ENCODE data around the gene GRXCR1. TPM values are rescaled to one million over a fixed set of nuclear protein-coding genes. Genes with fewer than 3 reads are reported as not detected.
A peak's percentile ranks its signal among the peaks of the same experiment; 100 is the strongest.

GRXCR1 gene
- total and polyA plus RNA-seq, 2 donors (not counting 1 experiment from before 2014, with no cell fraction given): not detected

DNA sequence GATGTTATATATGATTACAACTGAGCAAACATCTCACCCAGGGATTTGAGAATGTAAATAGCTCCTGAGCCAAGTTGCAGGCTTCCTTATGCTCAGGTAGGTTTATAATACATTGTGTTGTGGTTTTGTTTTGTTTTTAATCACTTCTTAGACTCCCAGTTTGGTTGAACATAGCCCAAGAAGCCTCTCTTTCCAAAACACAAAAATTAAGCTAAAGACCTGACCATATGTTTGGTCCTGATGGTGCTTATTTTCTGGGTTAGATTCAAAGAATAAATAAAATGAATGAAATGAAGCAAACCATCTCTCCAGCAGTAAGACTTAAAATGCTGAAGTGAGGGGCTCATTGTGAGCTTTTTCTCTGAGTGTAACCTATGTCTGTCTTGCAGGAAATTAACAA, 93.5 kb downstream of the GRXCR1 start:
- H2AFZ ChIP-seq (ENCODE audit: low read length): no peak overlapping the region
- no peaks in the 10 kb centered on the region for H3K27me3 ChIP-seq (ENCODE audit: control insufficient read depth, insufficient read depth, low read length)
- no peaks in the 10 kb centered on the region for H3K9me3 ChIP-seq (ENCODE audit: control insufficient read depth, insufficient read depth, low read depth, low read length)
- H3K27ac ChIP-seq (ENCODE audit: insufficient read depth, low read length): no peak overlapping the region
- no peaks in the 10 kb centered on the region for H3K79me2 ChIP-seq (ENCODE audit: control insufficient read depth, insufficient read depth, low read length)
- no peak for TF ChIP-seq EZH2 (IDR thresholded peaks at IDR 0.05; ENCODE audit: low read length, missing control alignments)
- TF ChIP-seq, protein P1, sequence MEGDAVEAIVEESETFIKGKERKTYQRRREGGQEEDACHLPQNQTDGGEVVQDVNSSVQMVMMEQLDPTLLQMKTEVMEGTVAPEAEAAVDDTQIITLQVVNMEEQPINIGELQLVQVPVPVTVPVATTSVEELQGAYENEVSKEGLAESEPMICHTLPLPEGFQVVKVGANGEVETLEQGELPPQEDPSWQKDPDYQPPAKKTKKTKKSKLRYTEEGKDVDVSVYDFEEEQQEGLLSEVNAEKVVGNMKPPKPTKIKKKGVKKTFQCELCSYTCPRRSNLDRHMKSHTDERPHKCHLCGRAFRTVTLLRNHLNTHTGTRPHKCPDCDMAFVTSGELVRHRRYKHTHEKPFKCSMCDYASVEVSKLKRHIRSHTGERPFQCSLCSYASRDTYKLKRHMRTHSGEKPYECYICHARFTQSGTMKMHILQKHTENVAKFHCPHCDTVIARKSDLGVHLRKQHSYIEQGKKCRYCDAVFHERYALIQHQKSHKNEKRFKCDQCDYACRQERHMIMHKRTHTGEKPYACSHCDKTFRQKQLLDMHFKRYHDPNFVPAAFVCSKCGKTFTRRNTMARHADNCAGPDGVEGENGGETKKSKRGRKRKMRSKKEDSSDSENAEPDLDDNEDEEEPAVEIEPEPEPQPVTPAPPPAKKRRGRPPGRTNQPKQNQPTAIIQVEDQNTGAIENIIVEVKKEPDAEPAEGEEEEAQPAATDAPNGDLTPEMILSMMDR (conservative IDR thresholded peaks at IDR 0.05 in 1 of 2, IDR thresholded peaks at IDR 0.05 in 1 of 2; ENCODE audit: low read depth in 1 of 2, low read length in 2 of 2): no peak
- no peak for DNase-seq (ENCODE audit: low read depth in 2 of 2)
- H3K36me3 ChIP-seq (ENCODE audit: control insufficient read depth, insufficient read depth, low read length): no peaks in the 10 kb centered on the region
- no peaks in the 10 kb centered on the region for H3K4me1 ChIP-seq (ENCODE audit: control insufficient read depth, extremely low read depth, insufficient read depth, low read length)
- no peak overlapping the region for H3K9ac ChIP-seq (ENCODE audit: insufficient read depth, low read length)
- no peak overlapping the region for H3K4me3 ChIP-seq (replicated peaks in 1 of 4; ENCODE audit: control extremely low read depth in 1 of 4, insufficient read depth in 1 of 4, low read depth in 3 of 4, low read length in 4 of 4)
- H4K20me1 ChIP-seq (ENCODE audit: control insufficient read depth, extremely low read depth, insufficient read depth, low read length): no peaks in the 10 kb centered on the region
- H3K4me2 ChIP-seq (ENCODE audit: extremely low read depth, insufficient read depth, low read length): no peak overlapping the region

DNA sequence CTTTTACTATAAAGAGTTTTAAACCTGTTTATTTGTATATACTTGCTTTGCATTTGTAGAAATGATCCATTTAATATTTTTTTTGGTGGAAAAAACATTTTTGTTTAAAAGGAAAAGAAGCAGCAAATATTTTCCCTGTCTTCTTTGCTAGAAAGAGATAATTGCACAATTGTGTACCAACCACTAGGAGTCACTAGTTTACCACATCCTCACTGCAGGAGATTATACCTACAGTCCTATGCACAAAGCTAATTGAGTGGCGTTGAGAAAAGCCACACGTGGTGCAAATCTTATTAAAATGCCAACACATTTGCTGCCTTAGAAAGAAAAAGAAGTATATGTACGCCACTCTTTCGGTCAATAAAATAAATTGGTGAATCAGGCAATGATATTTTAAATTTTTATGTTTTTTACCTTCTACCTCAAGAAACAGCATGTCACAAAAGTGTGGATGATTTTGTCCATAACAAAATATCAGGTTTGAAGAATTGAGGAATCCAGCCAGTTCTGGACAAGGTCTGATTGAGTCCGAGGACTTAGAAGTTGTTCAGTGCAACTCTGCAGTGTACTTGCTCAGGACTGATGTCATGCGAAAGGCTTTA, 102.9 kb downstream of the GRXCR1 start:
- Histone ChIP-seq H3K4me2 (ENCODE audit: extremely low read depth, insufficient read depth, low read length) (no peak overlapping the region), H4K20me1 (ENCODE audit: control insufficient read depth, extremely low read depth, insufficient read depth, low read length) (no peaks in the 10 kb centered on the region), H3K4me1 (ENCODE audit: control insufficient read depth, extremely low read depth, insufficient read depth, low read length) (no peaks in the 10 kb centered on the region), H2AFZ (ENCODE audit: low read length) (no peak overlapping the region), H3K79me2 (ENCODE audit: control insufficient read depth, insufficient read depth, low read length) (no peaks in the 10 kb centered on the region), H3K9me3 (ENCODE audit: control insufficient read depth, insufficient read depth, low read depth, low read length) (no peaks in the 10 kb centered on the region), H3K27ac (ENCODE audit: insufficient read depth, low read length) (no peak overlapping the region), H3K9ac (ENCODE audit: insufficient read depth, low read length) (no peak overlapping the region), H3K4me3 (replicated peaks in 1 of 4; ENCODE audit: control extremely low read depth in 1 of 4, insufficient read depth in 1 of 4, low read depth in 3 of 4, low read length in 4 of 4) (no peak overlapping the region), H3K27me3 (ENCODE audit: control insufficient read depth, insufficient read depth, low read length) (no peaks in the 10 kb centered on the region), H3K36me3 (ENCODE audit: control insufficient read depth, insufficient read depth, low read length) (no peaks in the 10 kb centered on the region)
- peak; percentile 29 to 35 for DNase-seq (ENCODE audit: low read depth in 2 of 2)
- no peak for TF ChIP-seq EZH2 (IDR thresholded peaks at IDR 0.05; ENCODE audit: low read length, missing control alignments)
- TF ChIP-seq, protein P1 (conservative IDR thresholded peaks at IDR 0.05 in 1 of 2, IDR thresholded peaks at IDR 0.05 in 1 of 2; ENCODE audit: low read depth in 1 of 2, low read length in 2 of 2): peak; percentile 58 to 64

DNA sequence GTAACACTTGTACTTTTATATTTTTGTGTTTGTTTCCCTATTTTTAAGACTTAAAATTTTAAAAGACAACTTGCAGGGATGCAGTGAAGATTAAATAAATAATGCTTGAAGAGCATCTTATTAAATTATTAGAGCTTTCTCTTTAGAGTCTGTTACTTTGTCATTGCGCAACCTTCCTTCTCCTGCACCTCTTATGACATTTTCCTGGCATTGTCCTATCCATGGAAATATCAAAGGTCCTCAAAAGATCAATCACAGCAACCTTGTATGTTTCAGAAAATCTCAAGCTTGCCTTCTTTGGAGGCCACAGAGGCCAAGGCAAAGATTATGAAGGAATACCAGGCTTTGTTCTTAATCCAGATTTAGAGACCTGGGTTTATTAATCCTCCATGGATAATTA, 116.3 kb downstream of the GRXCR1 start:
- no peaks in the 10 kb centered on the region for H3K27me3 ChIP-seq (ENCODE audit: control insufficient read depth, insufficient read depth, low read length)
- no peak overlapping the region for H2AFZ ChIP-seq (ENCODE audit: low read length)
- DNase-seq (ENCODE audit: low read depth in 2 of 2): no peak
- no peaks in the 10 kb centered on the region for H3K36me3 ChIP-seq (ENCODE audit: control insufficient read depth, insufficient read depth, low read length)
- H3K79me2 ChIP-seq (ENCODE audit: control insufficient read depth, insufficient read depth, low read length): no peaks in the 10 kb centered on the region
- no peak overlapping the region for H3K4me3 ChIP-seq (replicated peaks in 1 of 4; ENCODE audit: control extremely low read depth in 1 of 4, insufficient read depth in 1 of 4, low read depth in 3 of 4, low read length in 4 of 4)
- no peaks in the 10 kb centered on the region for H4K20me1 ChIP-seq (ENCODE audit: control insufficient read depth, extremely low read depth, insufficient read depth, low read length)
- no peak for TF ChIP-seq EZH2 (IDR thresholded peaks at IDR 0.05; ENCODE audit: low read length, missing control alignments)
- TF ChIP-seq, protein P1 (conservative IDR thresholded peaks at IDR 0.05 in 1 of 2, IDR thresholded peaks at IDR 0.05 in 1 of 2; ENCODE audit: low read depth in 1 of 2, low read length in 2 of 2): no peak
- no peak overlapping the region for H3K27ac ChIP-seq (ENCODE audit: insufficient read depth, low read length)
- no peaks in the 10 kb centered on the region for H3K4me1 ChIP-seq (ENCODE audit: control insufficient read depth, extremely low read depth, insufficient read depth, low read length)
- no peak overlapping the region for H3K4me2 ChIP-seq (ENCODE audit: extremely low read depth, insufficient read depth, low read length)
- no peaks in the 10 kb centered on the region for H3K9me3 ChIP-seq (ENCODE audit: control insufficient read depth, insufficient read depth, low read depth, low read length)
- H3K9ac ChIP-seq (ENCODE audit: insufficient read depth, low read length): no peak overlapping the region
